ENCODE results near the gene HAT1.

GRCh38 chr2:171908235-171908634, 14.0 kb upstream of the HAT1 start:
- TF ChIP-seq CTCF (conservative IDR thresholded peaks at IDR 0.05; ENCODE audit: low read depth, low read length) (no peak), POLR2A (IDR thresholded peaks at IDR 0.05; ENCODE audit: low read depth, low read length) (no peak), RAD21 (IDR thresholded peaks at IDR 0.05; ENCODE audit: low read length) (no peak), RFX5 (IDR thresholded peaks at IDR 0.05; ENCODE audit: low read depth, low read length) (no peak), NFE2L2 (IDR thresholded peaks at IDR 0.05; ENCODE audit: low read depth, low read length) (no peak), SMC3 (IDR thresholded peaks at IDR 0.05; ENCODE audit: low read depth, low read length) (no peak), USF2 (IDR thresholded peaks at IDR 0.05; ENCODE audit: low read depth, low read length) (no peak), CEBPB (IDR thresholded peaks at IDR 0.05; ENCODE audit: low read depth, low read length) (no peak), MAFK (IDR thresholded peaks at IDR 0.05; ENCODE audit: low read depth, low read length) (no peak), ELK1 (IDR thresholded peaks at IDR 0.05; ENCODE audit: borderline replicate concordance, low read depth, low read length) (no peak), RCOR1 (IDR thresholded peaks at IDR 0.05; ENCODE audit: insufficient replicate concordance, low read length) (no peak), MAZ (IDR thresholded peaks at IDR 0.05; ENCODE audit: borderline replicate concordance, low read depth, low read length) (no peak), BHLHE40 (IDR thresholded peaks at IDR 0.05; ENCODE audit: low read depth, low read length) (no peak), FOS (IDR thresholded peaks at IDR 0.05; ENCODE audit: low read depth, low read length) (no peak)

All from IMR-90 (cell line).